Astrocyte (in vitro differentiated cells and primary cell): Measurements from ENCODE around the gene LAMC1. TPM values are rescaled to one million over a fixed set of nuclear protein-coding genes. Genes with fewer than 3 reads are reported as not detected.
A peak's percentile ranks its signal among the peaks of the same experiment; 100 is the strongest.

Experiments used
- DNase-seq: peaks from one replicate; pipeline ENCODE4 v3.0.0-alpha.2; 2010; ENCODE audit warnings: low read depth
- FAIRE-seq: peaks from 2 replicates; lab custom pipeline; 2011; peaks lifted over from hg19 to GRCh38; lab: Jason Lieb, UNC
- H2AFZ ChIP-seq: 2 replicates; pipeline ENCODE4 v1.6.0; 2012; ENCODE audit warnings: low read depth, low read length, inconsistent platforms
- H3K27ac ChIP-seq: 2 replicates; pipeline ENCODE4 v1.5.1; 2011; ENCODE audit warnings: low read depth, low read length, inconsistent platforms
- H3K27me3 ChIP-seq: 2 replicates; pipeline ENCODE4 v1.6.0; 2011; ENCODE audit warnings: low read length, inconsistent platforms; ENCODE audit not compliant: insufficient read depth
- H3K36me3 ChIP-seq: 2 replicates; pipeline ENCODE4 v1.5.1; 2011; ENCODE audit warnings: low read length, inconsistent platforms; ENCODE audit not compliant: insufficient read depth
- H3K4me1 ChIP-seq: 2 replicates; pipeline ENCODE4 v1.5.1; 2011; ENCODE audit warnings: low read length, inconsistent platforms; ENCODE audit not compliant: insufficient read depth
- H3K4me2 ChIP-seq: 2 replicates; pipeline ENCODE4 v1.6.0; 2012; ENCODE audit warnings: low read length, inconsistent platforms
- H3K4me3 ChIP-seq: 2 replicates; pipeline ENCODE4 v1.5.1; 2011; ENCODE audit warnings: low read depth, mild to moderate bottlenecking, low read length, inconsistent platforms; ENCODE audit not compliant: insufficient read depth
- H3K79me2 ChIP-seq: 2 replicates; pipeline ENCODE4 v1.6.0; 2012; ENCODE audit warnings: mild to moderate bottlenecking, low read length, inconsistent platforms; ENCODE audit not compliant: insufficient read depth
- H3K9ac ChIP-seq: 2 replicates; pipeline ENCODE4 v1.6.0; 2012; ENCODE audit warnings: mild to moderate bottlenecking, low read length, inconsistent platforms
- H3K9me3 ChIP-seq: 2 replicates; pipeline ENCODE4 v1.5.1; 2012; ENCODE audit warnings: low read depth, mild to moderate bottlenecking, low read length, inconsistent platforms; ENCODE audit not compliant: insufficient read depth
- H4K20me1 ChIP-seq: 2 replicates; pipeline ENCODE4 v1.6.0; 2012; ENCODE audit warnings: low read length, inconsistent platforms; ENCODE audit not compliant: insufficient read depth
- H3K27ac Mint-ChIP-seq: one replicate; pipeline ENCODE4 v1.8.0; 2021; ENCODE audit warnings: mild to moderate bottlenecking, mixed read lengths; ENCODE audit not compliant: unreplicated experiment
- H3K27me3 Mint-ChIP-seq: one replicate; pipeline ENCODE4 v1.8.0; 2021; ENCODE audit warnings: low read depth, mixed read lengths; ENCODE audit not compliant: unreplicated experiment
- H3K36me3 Mint-ChIP-seq: one replicate; pipeline ENCODE4 v1.8.0; 2021; ENCODE audit warnings: low read depth, mixed read lengths; ENCODE audit not compliant: unreplicated experiment
- H3K4me1 Mint-ChIP-seq: one replicate; pipeline ENCODE4 v1.8.0; 2021; ENCODE audit warnings: low read depth, mixed read lengths; ENCODE audit not compliant: unreplicated experiment
- H3K4me3 Mint-ChIP-seq: one replicate; pipeline ENCODE4 v1.8.0; 2021; ENCODE audit warnings: mild to moderate bottlenecking, moderate library complexity, mixed read lengths; ENCODE audit not compliant: unreplicated experiment
- H3K9me3 Mint-ChIP-seq: one replicate; pipeline ENCODE4 v1.8.0; 2021; ENCODE audit warnings: mild to moderate bottlenecking, mixed read lengths; ENCODE audit not compliant: unreplicated experiment
- EZH2 ChIP-seq: IDR thresholded peaks from 2 replicates; pipeline ENCODE4 v1.6.1; 2012; ENCODE audit warnings: mild to moderate bottlenecking, low read length, inconsistent platforms; ENCODE audit not compliant: insufficient read depth
- total RNA-seq: library from RNA; stranded (reverse); gene quantifications from 2 replicates; pipeline ENCODE4 v1.2.1, GENCODE V29; 2021
- TF ChIP-seq, protein P1 (sequence below): IDR thresholded peaks from 2 replicates; pipeline ENCODE4 v1.5.1; 2011; ENCODE audit warnings: low read depth, mild to moderate bottlenecking, inconsistent platforms, low read length, moderate library complexity; ENCODE audit not compliant: insufficient read depth

Gene LAMC1
- total RNA-seq, 1 donor from 2014 or later: 270 TPM

DNA sequence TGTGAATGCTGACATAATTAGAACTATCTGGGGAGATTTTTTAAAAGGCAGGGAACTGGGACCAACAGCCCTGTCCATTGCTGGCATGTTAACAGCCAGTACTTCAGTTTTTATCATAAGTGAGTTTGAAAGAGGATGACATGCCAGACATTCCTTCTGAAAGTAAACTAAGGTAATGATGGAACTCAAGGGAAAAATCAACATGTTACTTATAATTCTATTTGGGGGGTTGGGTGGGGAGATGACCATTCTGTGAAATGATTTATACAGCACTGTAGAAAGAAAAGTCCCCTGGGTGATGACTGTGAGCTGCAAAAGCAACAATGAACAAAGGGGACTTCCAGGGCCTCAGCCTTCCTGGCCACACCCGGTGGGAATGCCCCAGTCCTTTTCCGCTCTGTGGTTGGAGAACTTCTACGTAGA is 157.4 kb downstream of the LAMC1 start:
- Histone ChIP-seq H3K27me3 (no peaks in the 10 kb centered on the region), H2AFZ (peak overlapping the region; percentile 34), H3K36me3 (no peaks in the 10 kb centered on the region), H3K4me2 (peak overlapping the region; percentile 58), H3K9me3 (no peaks in the 10 kb centered on the region), H3K4me3 (no peak overlapping the region), H4K20me1 (no peaks in the 10 kb centered on the region), H3K4me1 (peaks cover 15% of the 10 kb centered on the region), H3K27ac (peak overlapping the region; percentile 88), H3K9ac (peak overlapping the region; percentile 60), H3K79me2 (no peaks in the 10 kb centered on the region)
- H3K36me3 Mint-ChIP-seq: no peaks in the 10 kb centered on the region
- DNase-seq (peak; percentile 84), FAIRE-seq (no peak)
- H3K27me3 Mint-ChIP-seq: no peaks in the 10 kb centered on the region
- H3K9me3 Mint-ChIP-seq: no peaks in the 10 kb centered on the region
- H3K4me3 Mint-ChIP-seq: peak overlapping the region; percentile 40
- TF ChIP-seq, protein P1, sequence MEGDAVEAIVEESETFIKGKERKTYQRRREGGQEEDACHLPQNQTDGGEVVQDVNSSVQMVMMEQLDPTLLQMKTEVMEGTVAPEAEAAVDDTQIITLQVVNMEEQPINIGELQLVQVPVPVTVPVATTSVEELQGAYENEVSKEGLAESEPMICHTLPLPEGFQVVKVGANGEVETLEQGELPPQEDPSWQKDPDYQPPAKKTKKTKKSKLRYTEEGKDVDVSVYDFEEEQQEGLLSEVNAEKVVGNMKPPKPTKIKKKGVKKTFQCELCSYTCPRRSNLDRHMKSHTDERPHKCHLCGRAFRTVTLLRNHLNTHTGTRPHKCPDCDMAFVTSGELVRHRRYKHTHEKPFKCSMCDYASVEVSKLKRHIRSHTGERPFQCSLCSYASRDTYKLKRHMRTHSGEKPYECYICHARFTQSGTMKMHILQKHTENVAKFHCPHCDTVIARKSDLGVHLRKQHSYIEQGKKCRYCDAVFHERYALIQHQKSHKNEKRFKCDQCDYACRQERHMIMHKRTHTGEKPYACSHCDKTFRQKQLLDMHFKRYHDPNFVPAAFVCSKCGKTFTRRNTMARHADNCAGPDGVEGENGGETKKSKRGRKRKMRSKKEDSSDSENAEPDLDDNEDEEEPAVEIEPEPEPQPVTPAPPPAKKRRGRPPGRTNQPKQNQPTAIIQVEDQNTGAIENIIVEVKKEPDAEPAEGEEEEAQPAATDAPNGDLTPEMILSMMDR: no peak
- H3K27ac Mint-ChIP-seq: peak overlapping the region; percentile 90
- H3K4me1 Mint-ChIP-seq: peaks cover 18% of the 10 kb centered on the region

DNA sequence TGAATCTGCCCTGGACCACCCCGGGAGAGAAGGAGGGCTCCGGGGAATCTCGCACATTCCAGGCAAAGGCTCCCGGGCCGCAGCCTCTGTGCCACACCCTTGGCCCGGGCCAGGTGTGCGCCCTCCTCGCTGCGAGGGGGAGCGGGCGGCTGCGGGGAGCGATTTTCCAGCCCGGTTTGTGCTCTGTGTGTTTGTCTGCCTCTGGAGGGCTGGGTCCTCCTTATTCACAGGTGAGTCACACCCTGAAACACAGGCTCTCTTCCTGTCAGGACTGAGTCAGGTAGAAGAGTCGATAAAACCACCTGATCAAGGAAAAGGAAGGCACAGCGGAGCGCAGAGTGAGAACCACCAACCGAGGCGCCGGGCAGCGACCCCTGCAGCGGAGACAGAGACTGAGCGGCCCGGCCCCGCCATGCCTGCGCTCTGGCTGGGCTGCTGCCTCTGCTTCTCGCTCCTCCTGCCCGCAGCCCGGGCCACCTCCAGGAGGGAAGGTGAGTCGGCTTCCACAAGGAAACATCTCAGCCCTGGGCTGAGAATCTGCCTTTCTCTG is 162.8 kb downstream of the LAMC1 start, which contains the start of gene LAMC2:
Gene LAMC2, plus strand, starts transcription at position 324 of the 550 bp plus-strand sequence. Its CDS starts 89 bp downstream, at position 413.
- Histone ChIP-seq H3K9me3 (no peaks in the 10 kb centered on the region), H3K4me2 (peak within 1 kb of the TSS; percentile 87), H3K27me3 (no peaks in the 10 kb centered on the region), H3K4me1 (peaks cover 12% of the 10 kb centered on the region), H3K9ac (peak within 1 kb of the TSS; percentile 76), H4K20me1 (no peaks in the 10 kb centered on the region), H3K79me2 (no peaks in the 10 kb centered on the region), H3K27ac (peak within 1 kb of the TSS; percentile 17), H3K4me3 (peak within 1 kb of the TSS; percentile 55), H3K36me3 (no peaks in the 10 kb centered on the region), H2AFZ (peak within 1 kb of the TSS; percentile 82)
- TF ChIP-seq, protein P1: no peak
- TF ChIP-seq EZH2: no peak
- Mint-ChIP-seq H3K27me3 (no peaks in the 10 kb centered on the region), H3K9me3 (no peaks in the 10 kb centered on the region), H3K4me1 (peaks cover 12% of the 10 kb centered on the region), H3K4me3 (peak within 1 kb of the TSS; percentile 81), H3K27ac (peak within 1 kb of the TSS; percentile 38), H3K36me3 (no peaks in the 10 kb centered on the region)
- DNase-seq: peak; percentile 66
- FAIRE-seq: no peak

DNA sequence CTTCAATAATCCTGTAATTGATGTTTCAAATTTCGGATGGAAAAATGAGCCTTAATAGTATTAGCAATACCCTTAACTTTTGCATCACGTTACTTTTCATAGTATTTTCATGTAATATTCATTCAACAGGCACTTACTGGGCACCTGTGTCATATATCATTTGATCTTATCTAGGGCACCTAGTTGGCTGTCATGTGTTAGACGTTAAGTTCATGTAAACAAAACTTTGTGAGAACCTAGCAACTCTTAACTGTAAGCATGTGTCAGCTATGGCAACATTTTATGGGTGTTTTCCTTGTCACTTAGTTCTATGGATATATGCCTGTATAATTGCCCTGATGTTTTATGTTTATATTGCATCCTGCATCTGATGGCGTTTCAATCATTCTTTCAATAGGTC is 163.6 kb downstream of the LAMC1 start:
- no peaks in the 10 kb centered on the region for H3K9me3 Mint-ChIP-seq
- H3K27me3 Mint-ChIP-seq: no peaks in the 10 kb centered on the region
- no peaks in the 10 kb centered on the region for H4K20me1 ChIP-seq
- peak overlapping the region; percentile 87 for H3K4me2 ChIP-seq
- H3K9me3 ChIP-seq: no peaks in the 10 kb centered on the region
- peak overlapping the region; percentile 81 for H3K4me3 Mint-ChIP-seq
- H3K79me2 ChIP-seq: no peaks in the 10 kb centered on the region
- no peaks in the 10 kb centered on the region for H3K36me3 ChIP-seq
- no peak for DNase-seq
- H2AFZ ChIP-seq: no peak overlapping the region
- H3K27ac Mint-ChIP-seq: peak overlapping the region; percentile 38
- TF ChIP-seq EZH2: no peak
- TF ChIP-seq, protein P1: no peak
- H3K4me1 ChIP-seq: peaks cover 15% of the 10 kb centered on the region
- no peak for FAIRE-seq
- H3K4me3 ChIP-seq: no peak overlapping the region
- H3K27me3 ChIP-seq: no peaks in the 10 kb centered on the region
- H3K36me3 Mint-ChIP-seq: no peaks in the 10 kb centered on the region
- H3K27ac ChIP-seq: no peak overlapping the region
- peak overlapping the region; percentile 76 for H3K9ac ChIP-seq
- peaks cover 13% of the 10 kb centered on the region for H3K4me1 Mint-ChIP-seq
